ENCODE measurements around the gene CBY2. TPM values are rescaled to one million over a fixed set of nuclear protein-coding genes. Genes with fewer than 3 reads are reported as not detected.

CBY2 gene
- total and polyA plus RNA-seq, 10 of the 15 experiments (the other 5 are each of a cell fraction or from before 2014, with no cell fraction given), result 0.08 to 0.64 (median 0.23) TPM; not detected in 6

- TF ChIP-seq RELA (IDR thresholded peaks at IDR 0.05; ENCODE audit: borderline replicate concordance, partially characterized antibody) (peak; percentile 51), STAT1 (conservative IDR thresholded peaks at IDR 0.05) (no peak), SMAD5 (IDR thresholded peaks at IDR 0.05; ENCODE audit: low read depth) (0 out of 2 replicates have a peak, but pooled peaks have one; percentile 23), NR2C2 (IDR thresholded peaks at IDR 0.05; ENCODE audit: borderline replicate concordance, control insufficient read depth, insufficient read length, low read depth) (no peak), ZBTB33 (IDR thresholded peaks at IDR 0.05) (no peak), MEF2B (IDR thresholded peaks at IDR 0.05; ENCODE audit: partially characterized antibody, poor library complexity, severe bottlenecking) (peak; percentile 89), E2F4 (IDR thresholded peaks at IDR 0.05; ENCODE audit: low read depth, low read length) (no peak), POLR2AphosphoS5 (IDR thresholded peaks at IDR 0.05; ENCODE audit: low read length) (peak; percentile 93), CBFB (IDR thresholded peaks at IDR 0.05; ENCODE audit: low read depth) (no peak; the same call in 1 of the 2 replicates), KLF5 (IDR thresholded peaks at IDR 0.05; ENCODE audit: partially characterized antibody) (no peak), ZNF24 (IDR thresholded peaks at IDR 0.05) (no peak), ATF7 (IDR thresholded peaks at IDR 0.05; ENCODE audit: low read depth) (peak; percentile 88), EGR1 (IDR thresholded peaks at IDR 0.05; ENCODE audit: borderline replicate concordance in 1 of 2, low read depth in 2 of 2, low read length in 2 of 2) (no peak), YY1 (IDR thresholded peaks at IDR 0.05; ENCODE audit: low read depth, low read length) (peak; percentile 95), ZNF217 (IDR thresholded peaks at IDR 0.05) (no peak), ASH2L (IDR thresholded peaks at IDR 0.05; ENCODE audit: borderline replicate concordance, low read depth) (0 out of 2 replicates have a peak, but pooled peaks have one; percentile 47), SP1 (IDR thresholded peaks at IDR 0.05; ENCODE audit: low read depth, low read length) (no peak), SREBF1 (IDR thresholded peaks at IDR 0.05; ENCODE audit: low read length) (no peak), TCF3 (IDR thresholded peaks at IDR 0.05; ENCODE audit: borderline replicate concordance, insufficient read depth, low read depth, low read length) (no peak), ETV6 (conservative IDR thresholded peaks at IDR 0.05 in 1 of 2, IDR thresholded peaks at IDR 0.05 in 1 of 2; ENCODE audit: borderline replicate concordance in 1 of 2, low read depth in 1 of 2) (no peak), GABPA (IDR thresholded peaks at IDR 0.05; ENCODE audit: low read depth) (no peak)
- TF ChIP-seq, protein P1, sequence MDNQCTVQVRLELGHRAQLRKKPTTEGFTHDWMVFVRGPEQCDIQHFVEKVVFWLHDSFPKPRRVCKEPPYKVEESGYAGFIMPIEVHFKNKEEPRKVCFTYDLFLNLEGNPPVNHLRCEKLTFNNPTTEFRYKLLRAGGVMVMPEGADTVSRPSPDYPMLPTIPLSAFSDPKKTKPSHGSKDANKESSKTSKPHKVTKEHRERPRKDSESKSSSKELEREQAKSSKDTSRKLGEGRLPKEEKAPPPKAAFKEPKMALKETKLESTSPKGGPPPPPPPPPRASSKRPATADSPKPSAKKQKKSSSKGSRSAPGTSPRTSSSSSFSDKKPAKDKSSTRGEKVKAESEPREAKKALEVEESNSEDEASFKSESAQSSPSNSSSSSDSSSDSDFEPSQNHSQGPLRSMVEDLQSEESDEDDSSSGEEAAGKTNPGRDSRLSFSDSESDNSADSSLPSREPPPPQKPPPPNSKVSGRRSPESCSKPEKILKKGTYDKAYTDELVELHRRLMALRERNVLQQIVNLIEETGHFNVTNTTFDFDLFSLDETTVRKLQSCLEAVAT (IDR thresholded peaks at IDR 0.05), result peak; percentile 80
- TF ChIP-seq, protein P2, sequence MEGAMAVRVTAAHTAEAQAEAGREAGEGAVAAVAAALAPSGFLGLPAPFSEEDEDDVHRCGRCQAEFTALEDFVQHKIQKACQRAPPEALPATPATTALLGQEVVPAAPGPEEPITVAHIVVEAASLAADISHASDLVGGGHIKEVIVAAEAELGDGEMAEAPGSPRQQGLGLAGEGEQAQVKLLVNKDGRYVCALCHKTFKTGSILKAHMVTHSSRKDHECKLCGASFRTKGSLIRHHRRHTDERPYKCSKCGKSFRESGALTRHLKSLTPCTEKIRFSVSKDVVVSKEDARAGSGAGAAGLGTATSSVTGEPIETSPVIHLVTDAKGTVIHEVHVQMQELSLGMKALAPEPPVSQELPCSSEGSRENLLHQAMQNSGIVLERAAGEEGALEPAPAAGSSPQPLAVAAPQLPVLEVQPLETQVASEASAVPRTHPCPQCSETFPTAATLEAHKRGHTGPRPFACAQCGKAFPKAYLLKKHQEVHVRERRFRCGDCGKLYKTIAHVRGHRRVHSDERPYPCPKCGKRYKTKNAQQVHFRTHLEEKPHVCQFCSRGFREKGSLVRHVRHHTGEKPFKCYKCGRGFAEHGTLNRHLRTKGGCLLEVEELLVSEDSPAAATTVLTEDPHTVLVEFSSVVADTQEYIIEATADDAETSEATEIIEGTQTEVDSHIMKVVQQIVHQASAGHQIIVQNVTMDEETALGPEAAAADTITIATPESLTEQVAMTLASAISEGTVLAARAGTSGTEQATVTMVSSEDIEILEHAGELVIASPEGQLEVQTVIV (IDR thresholded peaks at IDR 0.05; ENCODE audit: borderline replicate concordance, partially characterized antibody), result no peak
Observed at GRCh38 chr13:45700971-45701900, 884 bp upstream of the CBY2 start (continued).

Measured in GM12878 (cell line).